ENCODE data around the gene ZNF234.
"Not testable (repeated sequence)": the region's sequence is repeated elsewhere in the genome, so short reads cannot be mapped to it uniquely, and the experiment has no call there.

The ZNF234 gene

GRCh38 chr19:44202974-44203373 is 61.6 kb downstream of the ZNF234 start:
- ChIA-PET POLR2A (no interaction called here), CTCF (no interaction called here)
- DNase-seq (ENCODE audit: extremely low spot score) = no peak
- no peak for TF ChIP-seq SP1 (IDR thresholded peaks at IDR 0.05)
- no peak for TF ChIP-seq ZNF384 (IDR thresholded peaks at IDR 0.05)
- no peak for TF ChIP-seq HDGF (IDR thresholded peaks at IDR 0.05; ENCODE audit: borderline replicate concordance)
- TF ChIP-seq ELF4 (IDR thresholded peaks at IDR 0.05) = no peak
- TF ChIP-seq TARDBP (IDR thresholded peaks at IDR 0.05) = no peak
- no peak for TF ChIP-seq FOXK2 (IDR thresholded peaks at IDR 0.05)
- no peak for TF ChIP-seq BHLHE40 (IDR thresholded peaks at IDR 0.05; ENCODE audit: borderline replicate concordance)
- no peak for TF ChIP-seq FOXA1 (IDR thresholded peaks at IDR 0.05)

- DNase-seq (ENCODE audit: extremely low spot score); CTCF ChIA-PET; POLR2A ChIA-PET: not testable (repeated sequence)
Observed at GRCh38 chr19:44203877-44204276, 62.5 kb downstream of the ZNF234 start.

- CTCF ChIA-PET = no interaction called here
Observed at GRCh38 chr19:44204772-44205171, 63.4 kb downstream of the ZNF234 start.

GRCh38 chr19:44207126-44207803 is 65.9 kb downstream of the ZNF234 start:
- ChIA-PET CTCF (interaction anchor here (0.6 kb wide), 1 partner anchor 71 kb away, joined by 4 read pairs; no protein-coding TSS in a partner anchor), POLR2A (interaction anchor here (0.7 to 1.7 kb wide), 7 partner anchors 42 to 636 kb away, joined by 3 to 10 read pairs (median 3); partner anchors contain the start of genes ZNF112, ZNF180, ZNF221 and ZNF226)
- no peak for TF ChIP-seq L3MBTL2 (conservative IDR thresholded peaks at IDR 0.05)
- TF ChIP-seq SUZ12 (IDR thresholded peaks at IDR 0.05) = 0 out of 2 replicates have a peak, but pooled peaks have one; percentile 55
- TF ChIP-seq ELF4 (IDR thresholded peaks at IDR 0.05) = peak; percentile 83
- peak; percentile 84 for DNase-seq (ENCODE audit: extremely low spot score)

More at GRCh38 chr19:44204772-44205171, 63.4 kb downstream of the ZNF234 start:
- no peak for DNase-seq (ENCODE audit: extremely low spot score)
- POLR2A ChIA-PET = no interaction called here
- TF ChIP-seq L3MBTL2 (conservative IDR thresholded peaks at IDR 0.05) (no peak), BHLHE40 (IDR thresholded peaks at IDR 0.05; ENCODE audit: borderline replicate concordance) (no peak), TARDBP (IDR thresholded peaks at IDR 0.05) (no peak), LEF1 (IDR thresholded peaks at IDR 0.05; ENCODE audit: borderline replicate concordance) (no peak), FOXM1 (IDR thresholded peaks at IDR 0.05; ENCODE audit: borderline replicate concordance) (no peak), HDGF (IDR thresholded peaks at IDR 0.05; ENCODE audit: borderline replicate concordance) (no peak), FOXA1 (IDR thresholded peaks at IDR 0.05) (no peak), ZNF384 (IDR thresholded peaks at IDR 0.05) (no peak), ELF4 (IDR thresholded peaks at IDR 0.05) (no peak)

All from HEK293T (cell line).